HG03280 (cell line): ENCODE data around the gene SACS.
"Not testable (repeated sequence)": the region's sequence is repeated elsewhere in the genome, so short reads cannot be mapped to it uniquely, and the experiment has no call there.

Experiments
- ATAC-seq: cut with Tn5 transposase; IDR thresholded peaks from one replicate; pipeline ENCODE4 v1.9.1; 2021; ENCODE audit warnings: mild to moderate bottlenecking, moderate library complexity; ENCODE audit not compliant: unreplicated experiment

The SACS gene

GRCh38 chr13:23455401-23456185 lies 22.1 kb upstream of the SACS start:
- no peak for ATAC-seq

- no peak for ATAC-seq
These were observed 19.6 kb upstream of the SACS start for GRCh38 chr13:23453132-23453531.

- ATAC-seq = no peak
These were observed 17.0 kb upstream of the SACS start for GRCh38 chr13:23450340-23451046.

- ATAC-seq = no peak
These were observed 16.1 kb upstream of the SACS start for GRCh38 chr13:23449398-23450162.

GRCh38 chr13:23447927-23448326 lies 14.4 kb upstream of the SACS start:
- ATAC-seq = no peak

DNA sequence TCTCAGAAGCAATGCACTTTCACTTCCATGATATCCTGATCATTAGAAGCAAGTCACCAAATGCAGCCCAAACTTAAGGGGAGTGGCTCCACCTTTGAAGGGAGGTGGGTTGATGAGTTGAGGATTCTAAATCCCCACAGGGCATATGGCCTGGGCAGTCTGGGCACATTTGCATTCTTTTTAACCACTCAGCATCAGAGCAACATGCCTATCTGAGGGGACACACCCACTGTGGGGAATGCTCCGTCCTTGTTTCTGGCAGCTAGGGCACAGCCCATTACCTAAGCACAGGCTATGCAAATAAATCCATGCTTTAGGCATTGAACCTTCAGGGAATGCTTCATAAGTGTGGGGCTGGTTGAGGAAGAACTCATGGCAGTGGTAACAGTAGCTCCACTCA lies 12.3 kb upstream of the SACS start:
- no peak for ATAC-seq

DNA sequence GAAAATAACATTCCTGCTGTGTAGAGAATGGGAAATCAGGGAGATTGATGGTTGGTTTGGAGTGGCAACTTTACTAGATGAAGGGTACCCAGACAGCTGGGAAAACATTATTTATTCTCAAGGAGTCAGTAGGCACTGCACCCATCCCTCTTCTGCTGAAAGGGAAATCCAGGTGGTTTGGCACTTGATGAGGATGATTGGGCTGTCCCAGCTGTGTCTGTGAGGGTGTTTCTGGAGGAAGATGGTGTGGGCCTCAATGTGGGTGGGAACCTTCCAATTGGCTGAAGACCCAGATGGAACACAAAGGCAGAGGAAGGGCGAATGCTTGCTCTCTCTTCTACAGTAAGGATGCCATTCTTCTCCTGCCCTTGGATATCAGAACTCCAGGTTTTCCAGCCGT lies 10.4 kb upstream of the SACS start:
- no peak for ATAC-seq

- ATAC-seq = no peak
These were observed 9.6 kb upstream of the SACS start for GRCh38 chr13:23443110-23443509.

GRCh38 chr13:23440821-23441618 lies 7.5 kb upstream of the SACS start:
- no peak for ATAC-seq

DNA sequence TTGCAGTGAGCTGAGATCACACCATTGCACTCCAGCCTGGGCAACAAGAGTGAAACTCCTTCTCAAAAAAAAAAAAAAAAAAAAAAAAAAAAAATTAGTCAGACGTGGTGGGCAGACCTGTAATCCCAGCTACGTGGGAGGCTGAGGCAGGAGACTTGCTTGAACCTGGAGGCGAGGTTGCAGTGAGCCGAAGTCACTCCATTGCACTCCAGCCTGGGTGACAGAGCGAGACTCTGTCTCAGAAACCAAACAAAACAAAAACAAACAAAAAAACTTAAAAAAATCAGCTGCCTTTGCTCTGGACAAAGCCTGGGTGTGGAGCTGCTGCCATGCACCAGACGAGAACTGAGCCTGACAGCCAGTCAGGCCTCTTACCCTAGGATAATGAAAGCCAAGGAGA lies 6.8 kb upstream of the SACS start:
- not testable (repeated sequence) for ATAC-seq

DNA sequence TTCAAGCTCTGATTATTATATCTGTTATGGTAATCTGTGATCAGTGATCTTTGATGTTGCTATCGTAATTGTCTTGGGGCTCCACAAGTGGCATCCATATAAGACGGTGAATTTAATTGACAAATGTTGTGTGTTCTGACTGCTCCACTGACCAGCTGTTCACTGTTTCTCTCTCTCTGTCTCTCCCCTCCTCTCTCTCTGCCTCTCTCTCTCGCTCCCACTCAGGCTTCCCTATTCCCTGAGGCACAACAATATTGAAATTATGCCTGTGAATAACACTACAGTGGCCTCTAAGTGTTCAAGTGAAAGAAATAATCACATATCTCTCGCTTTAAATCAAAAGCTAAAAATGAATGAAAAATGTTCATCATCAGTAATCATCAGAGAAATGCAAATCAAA lies 4.4 kb upstream of the SACS start:
- ATAC-seq = no peak

DNA sequence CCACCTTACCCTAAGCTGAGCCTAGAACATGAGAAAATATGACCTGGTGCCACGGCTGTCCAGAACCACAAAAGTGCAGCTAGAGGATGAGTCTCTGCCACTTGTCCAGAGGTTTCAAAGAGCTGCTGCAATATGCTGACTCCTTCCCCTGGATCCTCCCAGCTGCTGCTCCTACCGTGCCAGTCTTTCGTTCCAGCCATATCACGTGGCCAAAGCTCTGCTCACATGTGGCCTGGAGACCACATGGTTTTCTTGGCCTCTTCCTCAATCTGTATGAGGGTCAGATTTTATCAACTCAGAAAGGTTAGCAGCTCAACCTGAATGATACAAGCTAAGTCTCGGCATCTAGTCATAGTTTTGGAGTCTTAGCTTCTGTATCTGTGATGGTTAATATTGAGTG lies 3.2 kb upstream of the SACS start:
- no peak for ATAC-seq

DNA sequence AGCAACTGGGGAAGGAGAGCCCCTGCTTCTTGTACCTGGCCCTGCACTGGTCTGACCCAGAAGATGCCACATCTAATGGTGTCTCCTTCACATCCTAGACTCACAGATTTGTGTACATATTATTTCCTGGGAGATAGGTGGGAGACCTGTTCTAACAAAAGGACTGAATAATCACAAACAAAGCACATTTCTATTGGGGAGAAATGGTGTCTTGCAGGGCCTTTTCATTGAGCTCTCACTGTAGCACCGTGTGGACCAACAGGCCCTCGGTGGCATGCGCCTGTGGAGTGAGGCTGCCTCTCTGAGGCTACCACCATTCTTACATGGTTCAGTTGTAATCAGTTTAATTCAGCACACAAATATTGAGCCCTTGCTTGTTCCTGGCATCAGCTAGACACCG lies 989 bp upstream of the SACS start:
- ATAC-seq = no peak

DNA sequence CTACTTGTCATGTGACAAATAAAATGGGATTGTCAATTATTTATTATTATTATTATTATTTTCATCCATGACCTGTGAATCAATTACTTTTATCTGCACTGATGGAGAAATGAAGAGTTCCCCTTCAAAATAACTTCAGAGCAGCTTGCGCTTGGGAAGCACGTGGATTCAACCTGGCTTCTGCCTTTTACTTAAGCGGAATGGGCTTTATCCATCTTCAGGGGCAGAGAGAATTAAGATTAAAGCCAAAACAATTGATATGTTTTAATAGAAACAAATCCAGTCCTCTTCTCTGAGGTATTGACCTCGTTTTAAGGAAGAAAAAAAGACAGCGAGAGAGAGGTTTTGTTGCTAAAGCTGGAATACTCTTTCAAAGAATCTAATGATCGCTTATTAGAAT lies 876 bp downstream of the SACS start:
- no peak for ATAC-seq

DNA sequence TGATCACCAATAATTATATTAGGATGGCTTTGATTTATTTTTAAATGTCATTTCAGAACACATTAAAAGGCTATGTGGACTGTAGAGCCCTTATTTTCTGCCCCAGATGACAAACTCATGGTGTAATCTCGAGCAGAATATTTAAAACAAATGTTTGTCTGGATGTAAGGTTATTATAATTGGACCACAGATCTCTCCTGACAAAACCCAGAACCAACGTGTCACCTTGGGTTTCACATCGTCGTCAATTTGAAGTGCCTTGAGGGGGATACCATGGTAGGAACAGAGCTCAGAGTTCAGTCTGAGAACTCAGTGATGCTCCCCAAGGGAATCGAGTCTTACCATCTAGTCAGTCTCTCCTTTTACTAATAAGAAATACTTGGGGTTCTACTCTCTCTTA lies 2.8 kb downstream of the SACS start:
- no peak for ATAC-seq

DNA sequence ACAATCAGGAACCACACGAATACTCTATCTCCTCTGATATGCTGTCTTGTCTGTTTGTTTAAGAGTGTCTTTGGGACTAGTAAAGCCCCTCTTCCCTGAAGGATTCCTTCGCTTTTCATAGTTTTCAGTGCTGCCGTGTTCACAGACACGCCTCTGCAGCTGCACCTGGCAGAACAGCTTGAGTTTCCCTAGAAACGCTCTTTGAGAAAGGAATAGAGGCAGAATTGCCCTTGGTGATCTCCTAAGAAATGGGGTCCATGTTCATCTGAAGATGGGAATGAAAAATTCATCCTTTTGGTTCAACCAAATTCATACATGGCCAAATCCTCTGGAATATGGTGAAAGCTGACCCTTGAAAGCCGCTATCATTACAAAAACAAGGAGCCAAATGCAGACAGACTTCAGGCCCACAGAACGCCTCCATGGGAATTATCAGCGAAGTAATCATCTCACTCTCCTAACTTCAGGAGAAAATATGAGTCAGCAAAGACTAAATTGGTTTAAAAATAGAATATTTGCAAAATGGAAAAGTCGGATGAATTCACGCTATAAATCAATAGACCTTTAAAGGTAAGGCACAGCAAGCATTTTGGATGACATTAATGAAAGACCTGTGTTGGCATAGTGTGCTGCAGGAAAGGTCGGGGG lies 5.5 kb downstream of the SACS start:
- no peak for ATAC-seq

- ATAC-seq = no peak
These were observed 6.1 kb downstream of the SACS start for GRCh38 chr13:23427342-23427843.

- ATAC-seq = no peak
These were observed 11.9 kb downstream of the SACS start for GRCh38 chr13:23421596-23421995.

GRCh38 chr13:23418776-23419683 lies 14.5 kb downstream of the SACS start:
- ATAC-seq = no peak
